Glutamatergic neuron (in vitro differentiated cells): ENCODE data around the gene TRIM9. TPM values are rescaled to one million over a fixed set of nuclear protein-coding genes. Genes with fewer than 3 reads are reported as not detected.

Experiments
- DNase-seq: peaks from one replicate; pipeline ENCODE4 v3.0.0; 2022
- H3K27ac Mint-ChIP-seq: one replicate; pipeline ENCODE4 v1.8.0; 2020; ENCODE audit warnings: mild to moderate bottlenecking, mixed read lengths, inconsistent platforms; ENCODE audit not compliant: unreplicated experiment
- H3K27me3 Mint-ChIP-seq: one replicate; pipeline ENCODE4 v1.8.0; 2020; ENCODE audit warnings: mild to moderate bottlenecking, moderate library complexity, mixed read lengths, inconsistent platforms; ENCODE audit not compliant: unreplicated experiment
- H3K36me3 Mint-ChIP-seq: one replicate; pipeline ENCODE4 v1.8.0; 2020; ENCODE audit warnings: mild to moderate bottlenecking, mixed read lengths, inconsistent platforms; ENCODE audit not compliant: unreplicated experiment
- H3K4me1 Mint-ChIP-seq: one replicate; pipeline ENCODE4 v1.8.0; 2020; ENCODE audit warnings: mild to moderate bottlenecking, low read depth, mixed read lengths, inconsistent platforms; ENCODE audit not compliant: unreplicated experiment
- H3K4me3 Mint-ChIP-seq: one replicate; pipeline ENCODE4 v1.8.0; 2020; ENCODE audit warnings: mild to moderate bottlenecking, mixed read lengths, inconsistent platforms; ENCODE audit not compliant: unreplicated experiment
- H3K9me3 Mint-ChIP-seq: one replicate; pipeline ENCODE4 v1.8.0; 2020; ENCODE audit warnings: mild to moderate bottlenecking, moderate library complexity, mixed read lengths, inconsistent platforms; ENCODE audit not compliant: unreplicated experiment
- CTCF ChIP-seq: fragments of 200-600 bp; sonication (generic); IDR thresholded peaks from one replicate; pipeline ENCODE4 v1.5.0; 2021; ENCODE audit not compliant: partially characterized antibody, unreplicated experiment
- total RNA-seq: library from RNA; stranded (reverse); fragmentation: NEBNext Ultra II Directional; extraction: Animal tissue kit (Norgen Biotek cat#: 25700); gene quantifications from one replicate; pipeline ENCODE4 v1.2.1, GENCODE V29; 2021; ENCODE audit not compliant: unreplicated experiment

The TRIM9 gene
- total RNA-seq, 1 donor from 2014 or later = 11.9 TPM

- H3K4me3 Mint-ChIP-seq = no peak overlapping the region
- no peak for TF ChIP-seq CTCF
- no peaks in the 10 kb centered on the region for H3K27me3 Mint-ChIP-seq
- H3K4me1 Mint-ChIP-seq = no peaks in the 10 kb centered on the region
- no peaks in the 10 kb centered on the region for H3K9me3 Mint-ChIP-seq
- H3K27ac Mint-ChIP-seq = no peak overlapping the region
- H3K36me3 Mint-ChIP-seq = no peaks in the 10 kb centered on the region
- no peak for DNase-seq
Observed at GRCh38 chr14:50937800-50938199, 157.1 kb downstream of the TRIM9 start.

DNA sequence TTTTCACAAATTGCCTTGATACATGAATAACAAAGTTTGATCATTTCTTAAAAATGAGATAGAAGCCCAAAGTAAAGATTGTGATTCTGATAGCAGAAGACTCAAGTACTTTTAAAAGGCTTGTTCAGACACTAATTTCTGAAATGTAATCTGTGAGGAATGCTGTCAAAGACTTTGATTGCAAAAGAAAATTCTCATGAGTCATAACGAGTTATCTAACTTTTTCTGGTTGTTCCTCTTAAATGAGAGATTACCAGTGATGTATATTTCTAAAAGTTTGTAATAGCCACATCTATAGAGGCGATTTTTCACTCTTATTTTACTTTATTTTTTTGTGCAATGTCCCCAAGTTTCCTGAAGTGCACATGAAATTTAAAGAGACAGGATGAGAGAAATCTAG is 157.6 kb downstream of the TRIM9 start:
- Mint-ChIP-seq H3K36me3 (no peaks in the 10 kb centered on the region), H3K4me3 (no peak overlapping the region), H3K9me3 (no peaks in the 10 kb centered on the region), H3K4me1 (peaks cover 2% of the 10 kb centered on the region), H3K27ac (no peak overlapping the region), H3K27me3 (no peaks in the 10 kb centered on the region)
- no peak for DNase-seq
- no peak for TF ChIP-seq CTCF

DNA sequence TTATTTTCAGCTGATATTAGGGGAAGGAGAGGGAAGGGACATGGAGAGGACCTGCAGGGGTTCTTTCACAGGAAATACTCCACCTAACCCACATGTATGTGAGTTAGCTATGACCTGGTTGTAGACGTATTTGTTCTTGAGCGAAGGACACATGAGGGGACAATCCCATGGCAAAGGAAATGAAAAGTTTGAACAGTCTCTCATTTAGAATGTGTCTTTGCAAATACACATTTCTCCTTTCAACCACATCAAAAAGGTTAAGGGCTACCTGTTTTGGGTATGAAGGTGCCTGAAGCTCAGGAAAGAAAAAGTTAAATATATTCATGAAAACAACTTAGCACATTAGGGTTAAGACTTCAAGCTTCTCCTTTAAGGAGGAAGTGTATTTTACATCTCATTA is 158.0 kb downstream of the TRIM9 start:
- Mint-ChIP-seq H3K9me3 (no peaks in the 10 kb centered on the region), H3K27ac (no peak overlapping the region), H3K4me3 (no peak overlapping the region), H3K4me1 (peaks cover 2% of the 10 kb centered on the region), H3K36me3 (no peaks in the 10 kb centered on the region), H3K27me3 (no peaks in the 10 kb centered on the region)
- TF ChIP-seq CTCF = no peak
- no peak for DNase-seq

DNA sequence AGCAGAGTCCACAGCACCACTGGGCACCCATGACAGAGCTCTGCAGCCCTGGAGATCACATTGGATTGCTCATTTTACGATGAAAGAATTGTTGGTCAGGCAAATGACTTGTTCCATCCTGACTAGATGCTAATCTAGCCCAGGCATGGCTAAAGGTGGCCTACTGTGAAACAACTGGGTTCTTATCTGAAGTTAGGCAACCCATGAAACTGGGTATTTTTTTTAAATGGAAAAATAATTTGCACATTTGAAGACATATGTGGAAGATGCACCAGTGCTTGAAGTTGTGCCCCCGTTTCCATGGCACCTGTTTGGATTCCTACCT is 158.9 kb downstream of the TRIM9 start:
- no peak overlapping the region for H3K4me3 Mint-ChIP-seq
- no peaks in the 10 kb centered on the region for H3K36me3 Mint-ChIP-seq
- H3K9me3 Mint-ChIP-seq = no peaks in the 10 kb centered on the region
- no peak overlapping the region for H3K27ac Mint-ChIP-seq
- no peak for DNase-seq
- no peaks in the 10 kb centered on the region for H3K27me3 Mint-ChIP-seq
- peaks cover 2% of the 10 kb centered on the region for H3K4me1 Mint-ChIP-seq
- no peak for TF ChIP-seq CTCF

- no peak overlapping the region for H3K27ac Mint-ChIP-seq
Observed at GRCh38 chr14:50935126-50936015, 159.5 kb downstream of the TRIM9 start.

More at GRCh38 chr14:50935126-50936015, 159.5 kb downstream of the TRIM9 start:
- H3K36me3 Mint-ChIP-seq = no peaks in the 10 kb centered on the region
- no peaks in the 10 kb centered on the region for H3K27me3 Mint-ChIP-seq
- TF ChIP-seq CTCF = no peak
- no peak overlapping the region for H3K4me3 Mint-ChIP-seq
- H3K9me3 Mint-ChIP-seq = no peaks in the 10 kb centered on the region
- no peak for DNase-seq
- peaks cover 2% of the 10 kb centered on the region for H3K4me1 Mint-ChIP-seq
